Cardiac fibroblast (primary cell): ENCODE results near the gene PRSS57.
"Not testable (repeated sequence)": the region's sequence is repeated elsewhere in the genome, so short reads cannot be mapped to it uniquely, and the experiment has no call there.

Source experiments
- DNase-seq, 2 donors: peaks; one replicate each; pipeline versions ENCODE4 v3.0.0 to v3.0.0-alpha.2; 2010; ENCODE audit warnings: low read depth in 2 of 2
- H3K4me3 ChIP-seq, 2 donors: replicated peaks in 1 of 2; 1 replicate in 1 of 2; 2 replicates in 1 of 2; pipeline ENCODE4 v1.5.1; 2011; ENCODE audit warnings: low read depth in 2 of 2, low read length in 2 of 2, mild to moderate bottlenecking in 2 of 2, moderate library complexity in 1 of 2
- CTCF ChIP-seq: IDR thresholded peaks from one replicate; pipeline ENCODE4 v1.5.1; 2011; ENCODE audit warnings: low read depth, mild to moderate bottlenecking, low read length, inconsistent platforms

PRSS57 gene

GRCh38 chr19:695352-695949 lies at the start of gene PRSS57:
PRSS57 (minus strand) TSS chr19:695452; CDS start chr19:695430, 22 bp downstream.
- no peak for DNase-seq
- TF ChIP-seq CTCF: no peak
- no peak within 1 kb of the TSS for H3K4me3 ChIP-seq

GRCh38 chr19:743168-743687 lies 48.0 kb upstream of the PRSS57 start:
- no peak overlapping the region for H3K4me3 ChIP-seq
- DNase-seq: peak; percentile 16 to 74
- no peak for TF ChIP-seq CTCF

GRCh38 chr19:742540-743075 lies 47.4 kb upstream of the PRSS57 start:
- no peak for TF ChIP-seq CTCF
- H3K4me3 ChIP-seq: no peak overlapping the region
- no peak for DNase-seq

- peak; percentile 18 for TF ChIP-seq CTCF
- DNase-seq: peak in 1 of 2 donors; percentile 33
Observed at GRCh38 chr19:741506-742131, 46.4 kb upstream of the PRSS57 start.

GRCh38 chr19:740816-741505 lies 45.7 kb upstream of the PRSS57 start:
- H3K4me3 ChIP-seq, DNase-seq: not testable (repeated sequence)

More at GRCh38 chr19:741506-742131, 46.4 kb upstream of the PRSS57 start:
- no peak overlapping the region for H3K4me3 ChIP-seq

- no peak overlapping the region for H3K4me3 ChIP-seq
- DNase-seq: no peak
- TF ChIP-seq CTCF: no peak
Observed at GRCh38 chr19:739998-740715, 44.9 kb upstream of the PRSS57 start.
